K562 (cell line): ENCODE measurements around the gene RREB1. TPM values are rescaled to one million over a fixed set of nuclear protein-coding genes. Genes with fewer than 3 reads are reported as not detected.

Experiments
- ATAC-seq: fragments of 200-7000 bp; cut with Tn5 transposase; 3 replicates; pipeline ENCODE4 v1.9.1; 2020; ENCODE audit warnings: moderate library complexity
- BruUV-seq: library from RNA; stranded (reverse); fragments of 400-500 nt; replicated peaks from 2 replicates; lab custom pipeline; 2021; lab: Mats Ljungman, UMichigan
- CTCF ChIA-PET: fragments of 300-600 bp; formaldehyde crosslinking; extraction: SDS; loops from one replicate; lab custom pipeline; 2021; ENCODE audit warnings: low intra/inter-chr PET ratio; lab: Yijun Ruan, JAX
- POLR2A ChIA-PET: fragments of 300-600, 350-650 bp; sonication (Branson Sonifier 250); formaldehyde crosslinking; extraction: SDS; loops from one replicate; lab custom pipeline; 2021; ENCODE audit warnings: antibody characterized with exemption, inconsistent platforms; lab: Yijun Ruan, JAX
- DNase-seq, 4 experiments: peaks; one replicate each; pipeline versions ENCODE4 v3.0.0 to v3.0.0-alpha.2; 2011 to 2018; ENCODE audit warnings: low spot score in 3 of 4, mixed read lengths in 3 of 4; ENCODE audit errors: extremely low read depth in 1 of 4
- FAIRE-seq: peaks from 2 replicates; lab custom pipeline; 2011; peaks lifted over from hg19 to GRCh38; lab: Jason Lieb, UNC
- H2AFZ ChIP-seq: 2 replicates; pipeline ENCODE4 v1.6.0; 2011; ENCODE audit warnings: low read depth, low read length, control low read depth, inconsistent platforms
- H3K27ac ChIP-seq: fragments of 200-600 bp; 3 replicates; pipeline ENCODE4 v1.8.0; 2011; ENCODE audit warnings: low read depth, mild to moderate bottlenecking, control low read depth, inconsistent platforms, low read length, moderate library complexity, mixed read lengths; ENCODE audit errors: extremely low read depth
- H3K27me3 ChIP-seq, 2 experiments: fragments of 300-600 bp in 1 of 2; 2 replicates in 1 of 2; 3 replicates in 1 of 2; pipeline versions ENCODE4 v1.6.0 to v1.8.0; 2011; ENCODE audit warnings: inconsistent platforms in 2 of 2, low read length in 2 of 2, mild to moderate bottlenecking in 1 of 2, mixed read lengths in 1 of 2, moderate library complexity in 1 of 2; ENCODE audit not compliant: control insufficient read depth in 2 of 2, insufficient read depth in 2 of 2
- H3K36me3 ChIP-seq: fragments of 300-600 bp; 3 replicates; pipeline ENCODE4 v1.8.0; 2011; ENCODE audit warnings: mild to moderate bottlenecking, low read length, inconsistent platforms; ENCODE audit not compliant: control insufficient read depth, insufficient read depth
- H3K4me1 ChIP-seq, 2 experiments: fragments of 200-600 bp in 1 of 2; replicated peaks in 1 of 2; 2 replicates in 1 of 2; 3 replicates in 1 of 2; pipeline versions ENCODE4 v1.5.1 to v1.8.0; 2011; ENCODE audit warnings: inconsistent platforms in 2 of 2, low read length in 2 of 2, mild to moderate bottlenecking in 1 of 2, mixed read lengths in 1 of 2, moderate library complexity in 1 of 2; ENCODE audit not compliant: control insufficient read depth in 2 of 2, insufficient read depth in 2 of 2
- H3K4me2 ChIP-seq: 2 replicates; pipeline ENCODE4 v1.6.1; 2011; ENCODE audit warnings: low read length, control low read depth, inconsistent platforms, mixed read lengths; ENCODE audit not compliant: insufficient read depth
- H3K4me3 ChIP-seq: fragments of 200-600 bp; sonication (generic), shearing (Covaris generic); 2 replicates; pipeline ENCODE4 v1.5.1; 2016; ENCODE audit warnings: control low read depth, inconsistent platforms
- H3K79me2 ChIP-seq: fragments of 200-600 bp; 3 replicates; pipeline ENCODE4 v1.8.0; 2011; ENCODE audit warnings: low read length, inconsistent platforms; ENCODE audit not compliant: control insufficient read depth, insufficient read depth
- H3K9ac ChIP-seq, 2 experiments: 2 replicates each; pipeline versions ENCODE4 v1.6.0 to v1.6.1; 2011; ENCODE audit warnings: low read depth in 2 of 2, low read length in 2 of 2, control low read depth in 1 of 2, inconsistent platforms in 1 of 2, mild to moderate bottlenecking in 1 of 2, mixed read lengths in 1 of 2; ENCODE audit not compliant: insufficient read depth in 1 of 2
- H3K9me1 ChIP-seq: one replicate; pipeline ENCODE4 v1.6.0; 2011; ENCODE audit warnings: inconsistent platforms, mild to moderate bottlenecking, low read length, moderate library complexity; ENCODE audit not compliant: control insufficient read depth, insufficient read depth
- H3K9me3 ChIP-seq: replicated peaks from 2 replicates; pipeline ENCODE4 v1.5.1; 2011; ENCODE audit warnings: low read depth, low read length, inconsistent platforms; ENCODE audit not compliant: control insufficient read depth, insufficient read depth
- H4K20me1 ChIP-seq: replicated peaks from 2 replicates; pipeline ENCODE4 v1.6.1; 2011; ENCODE audit warnings: low read length, inconsistent platforms, mixed read lengths; ENCODE audit not compliant: control insufficient read depth, insufficient read depth
- CREBBP ChIP-seq: IDR thresholded peaks from one replicate; pipeline ENCODE4 v1.6.1; 2012; ENCODE audit warnings: low read depth, mild to moderate bottlenecking, control low read depth, inconsistent platforms, low read length
- MAFG ChIP-seq: fragments of 450-650 bp; conservative IDR thresholded peaks from 2 replicates; pipeline ENCODE4 v1.6.1; 2016; ENCODE audit warnings: missing genetic modification characterization, missing compliant biosample characterization
- POLR2A ChIP-seq: fragments of 450-650 bp; conservative IDR thresholded peaks from 2 replicates; pipeline ENCODE4 v1.6.1; 2016
- PTTG1 ChIP-seq: fragments of 450-650 bp; IDR thresholded peaks from 2 replicates; pipeline ENCODE4 v1.6.1; 2016; ENCODE audit warnings: low read depth, mild to moderate bottlenecking, missing genetic modification characterization, missing compliant biosample characterization
- RUNX1 ChIP-seq: sonication (generic); IDR thresholded peaks from 2 replicates; pipeline ENCODE4 v1.6.1; 2016; ENCODE audit warnings: antibody characterized with exemption, low read depth
- SIN3A ChIP-seq, 2 experiments: fragments of 150-350 bp in 1 of 2; IDR thresholded peaks; 2 replicates each; pipeline ENCODE4 v1.6.1; 2011 to 2016; ENCODE audit warnings: borderline replicate concordance in 2 of 2, low read depth in 2 of 2, low read length in 2 of 2, mild to moderate bottlenecking in 2 of 2, moderate library complexity in 2 of 2; ENCODE audit not compliant: control insufficient read depth in 1 of 2
- SMAD3 ChIP-seq: fragments of 450-650 bp; formaldehyde crosslinking; conservative IDR thresholded peaks from 2 replicates; pipeline ENCODE4 v1.4.0; 2020; ENCODE audit warnings: mild to moderate bottlenecking
- TEAD4 ChIP-seq, 2 experiments: sonication (generic) in 1 of 2; formaldehyde crosslinking in 1 of 2; IDR thresholded peaks; 2 replicates each; pipeline versions ENCODE4 v1.6.1 to v1.8.0; 2012 to 2022; ENCODE audit warnings: borderline replicate concordance in 1 of 2, inconsistent platforms in 1 of 2, low read length in 1 of 2, mild to moderate bottlenecking in 1 of 2, missing genetic modification reagents in 1 of 2
- ZNF134 ChIP-seq: fragments of 250-450 bp; sonication (Bioruptor Pico); conservative IDR thresholded peaks from 2 replicates; pipeline ENCODE4 v1.4.0; 2020
- ZNF143 ChIP-seq: sonication (generic); formaldehyde crosslinking; IDR thresholded peaks from 2 replicates; pipeline ENCODE4 v1.9.0; 2022; ENCODE audit warnings: mild to moderate bottlenecking, missing genetic modification reagents
- ZNF57 ChIP-seq: fragments of 450-650 bp; formaldehyde crosslinking; IDR thresholded peaks from 2 replicates; pipeline ENCODE4 v1.4.0; 2020; ENCODE audit warnings: mild to moderate bottlenecking, moderate library complexity
- ZNF695 ChIP-seq: fragments of 450-650 bp; formaldehyde crosslinking; IDR thresholded peaks from 2 replicates; pipeline ENCODE4 v1.4.0; 2020; ENCODE audit warnings: mild to moderate bottlenecking, moderate library complexity
- WGBS: fragments of 100-300 bp; shearing (Covaris generic); methylation state at CpG from one replicate; pipeline ENCODE4 v1.1.6; 2016; ENCODE audit warnings: low coverage, mixed read lengths; ENCODE audit not compliant: insufficient coverage; ENCODE audit errors: missing lambda C conversion rate; 5-methylcytosine and 5-hydroxymethylcytosine counted together
- in situ Hi-C: fragments of 300-500 bp; cut with MboI; formaldehyde crosslinking; loops from 4 replicates; pipeline ENCODE4 v1.15.0; 2018; ENCODE audit warnings: inconsistent platforms, mixed read lengths
- intact Hi-C: fragments of 100-400 bp; cut with micrococcal nuclease; formaldehyde crosslinking; loops from 2 replicates; pipeline ENCODE4 v1.14.2; 2022
- polyA plus RNA-seq, 8 experiments: library from polyadenylated mRNA; depleted of rRNA in 4 of 8; stranded (reverse) in 5 of 8; unstranded in 3 of 8; fragments of >200 nt; fragmentation: Nextera tagmentation in 2 of 8; fragmentation: Illumina TruSeq in 1 of 8; extraction: Ambion mirVana in 2 of 8; extraction: Trizol in 1 of 8; gene quantifications; 2 replicates each; pipeline versions ENCODE4 v1.2.1 to v1.2.3, GENCODE V29; 2011 to 2014; ENCODE audit warnings: inconsistent platforms in 1 of 8, missing spikeins in 1 of 8
- total RNA-seq, 7 experiments: library from RNA; depleted of rRNA in 6 of 7; stranded (reverse); fragments of >200 nt in 6 of 7; fragmentation: Illumina TruSeq in 2 of 7; extraction: Trizol in 2 of 7; gene quantifications; 2 replicates each; pipeline versions ENCODE4 v1.2.1 to v1.2.3, GENCODE V29; 2011 to 2021; ENCODE audit warnings: low replicate concordance in 1 of 7
- TF ChIP-seq, protein P1 (sequence below): fragments of 450-650 bp; IDR thresholded peaks from one replicate; pipeline ENCODE4 v1.6.1; 2018; ENCODE audit warnings: mild to moderate bottlenecking, moderate library complexity; ENCODE audit not compliant: partially characterized antibody

Gene RREB1
- total and polyA plus RNA-seq, 9 of the 15 experiments (the other 6 are each of a cell fraction or from before 2014, with no cell fraction given): 3.3 to 64.2 (median 19.3) TPM

DNA sequence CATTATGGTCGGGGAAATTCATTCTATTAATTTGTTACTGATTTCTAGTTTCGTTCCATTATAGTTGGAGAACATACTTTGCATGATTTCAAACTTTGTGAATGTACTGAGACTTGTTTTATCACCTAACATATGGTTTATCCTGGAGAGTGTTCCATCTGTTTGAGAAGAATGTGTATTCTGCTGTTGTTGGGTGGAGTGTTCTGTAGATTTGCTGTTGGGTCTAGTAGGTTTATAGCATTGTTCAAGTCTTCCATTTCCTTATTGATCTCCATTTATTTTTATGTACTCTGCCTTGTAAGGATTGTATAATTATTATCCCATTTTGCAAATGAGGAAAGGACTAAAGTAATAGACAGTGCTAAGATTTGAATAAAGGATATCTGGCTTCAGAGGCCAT is 85.4 kb downstream of the RREB1 start:
- no peaks in the 10 kb centered on the region for H3K9me1 ChIP-seq
- in situ Hi-C loops: no loop called here
- no peaks in the 10 kb centered on the region for H4K20me1 ChIP-seq
- no peaks in the 10 kb centered on the region for H3K9me3 ChIP-seq
- TF ChIP-seq, protein P1, sequence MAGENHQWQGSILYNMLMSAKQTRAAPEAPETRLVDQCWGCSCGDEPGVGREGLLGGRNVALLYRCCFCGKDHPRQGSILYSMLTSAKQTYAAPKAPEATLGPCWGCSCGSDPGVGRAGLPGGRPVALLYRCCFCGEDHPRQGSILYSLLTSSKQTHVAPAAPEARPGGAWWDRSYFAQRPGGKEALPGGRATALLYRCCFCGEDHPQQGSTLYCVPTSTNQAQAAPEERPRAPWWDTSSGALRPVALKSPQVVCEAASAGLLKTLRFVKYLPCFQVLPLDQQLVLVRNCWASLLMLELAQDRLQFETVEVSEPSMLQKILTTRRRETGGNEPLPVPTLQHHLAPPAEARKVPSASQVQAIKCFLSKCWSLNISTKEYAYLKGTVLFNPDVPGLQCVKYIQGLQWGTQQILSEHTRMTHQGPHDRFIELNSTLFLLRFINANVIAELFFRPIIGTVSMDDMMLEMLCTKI: no peak
- TF ChIP-seq SMAD3 (CRISPR knock-in tag): no peak
- TF ChIP-seq POLR2A: no peak
- TF ChIP-seq RUNX1: no peak
- TF ChIP-seq PTTG1 (tag): no peak
- no peak for TF ChIP-seq ZNF143 (CRISPR knock-in tag)
- TF ChIP-seq ZNF57 (CRISPR knock-in tag): no peak
- TF ChIP-seq MAFG (tag): no peak
- TF ChIP-seq ZNF695 (CRISPR knock-in tag): no peak
- TF ChIP-seq TEAD4 (IDR thresholded peaks at IDR 0.05; ENCODE audit: low read length): no peak
- no peak for TF ChIP-seq TEAD4 (CRISPR knock-in tag; IDR thresholded peaks at IDR 0.05; ENCODE audit: borderline replicate concordance)
- no peak for TF ChIP-seq SIN3A (IDR thresholded peaks at IDR 0.05; ENCODE audit: borderline replicate concordance in 2 of 2, control insufficient read depth in 1 of 2, low read depth in 2 of 2, low read length in 2 of 2)
- TF ChIP-seq CREBBP: no peak
- TF ChIP-seq ZNF134 (CRISPR knock-in tag): no peak
- intact Hi-C loops: no loop called here
- WGBS: 97% methylated on average over 2 of the region's 2 CpGs
- peaks cover 12 to 34% of the 10 kb centered on the region in 2 experiments for H3K4me1 ChIP-seq
- ChIA-PET CTCF (no interaction called here), POLR2A (interaction anchor here (1.2 kb wide), 1 partner anchor 10 kb away, joined by 3 read pairs; no protein-coding TSS in a partner anchor)
- H3K36me3 ChIP-seq: peaks cover 91% of the 10 kb centered on the region
- no peak overlapping the region for H3K4me3 ChIP-seq
- H3K9ac ChIP-seq: no peak overlapping the region
- peak overlapping the region; percentile 11; the same call in 1 of the 3 replicates for H3K27ac ChIP-seq
- DNase-seq: no peak
- no peak overlapping the region for H3K4me2 ChIP-seq
- H3K79me2 ChIP-seq: peaks cover 69% of the 10 kb centered on the region
- no peak for ATAC-seq
- H3K27me3 ChIP-seq: no peaks in the 10 kb centered on the region
- H2AFZ ChIP-seq: no peak overlapping the region
- FAIRE-seq: peak; percentile 37
- BruUV-seq: no TSS peak
